ENCODE results near the gene PI4K2B. TPM values are rescaled to one million over a fixed set of nuclear protein-coding genes. Genes with fewer than 3 reads are reported as not detected.
"Not testable (repeated sequence)": the region's sequence is repeated elsewhere in the genome, so short reads cannot be mapped to it uniquely, and the experiment has no call there.

The PI4K2B gene
- total RNA-seq, 1 donor from 2014 or later = 9.8 TPM

DNA sequence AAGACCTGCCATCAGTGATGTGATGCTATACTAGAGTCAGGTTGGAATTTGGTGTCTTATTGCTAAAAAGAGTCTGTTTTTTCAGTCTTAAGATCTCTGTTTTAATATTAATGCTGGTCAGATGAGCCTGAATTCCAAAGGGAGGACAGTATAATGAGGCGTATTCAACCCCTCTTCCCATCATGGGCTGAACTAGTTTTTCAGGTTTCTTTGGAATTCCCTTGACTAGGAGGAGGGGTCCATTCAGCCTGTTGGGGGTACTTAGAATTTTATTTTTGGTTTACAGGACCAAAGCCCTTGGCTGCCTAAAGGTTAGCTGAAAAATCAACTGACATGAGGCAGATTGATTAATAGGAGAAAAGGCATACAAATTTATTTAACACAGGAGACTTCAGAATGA lies 24.1 kb upstream of the PI4K2B start:
- intact Hi-C loops (cut with DNase I) = no loop called here
- DNase-seq (ENCODE audit: low spot score in 2 of 2) = no peak
- TF ChIP-seq, protein P1, sequence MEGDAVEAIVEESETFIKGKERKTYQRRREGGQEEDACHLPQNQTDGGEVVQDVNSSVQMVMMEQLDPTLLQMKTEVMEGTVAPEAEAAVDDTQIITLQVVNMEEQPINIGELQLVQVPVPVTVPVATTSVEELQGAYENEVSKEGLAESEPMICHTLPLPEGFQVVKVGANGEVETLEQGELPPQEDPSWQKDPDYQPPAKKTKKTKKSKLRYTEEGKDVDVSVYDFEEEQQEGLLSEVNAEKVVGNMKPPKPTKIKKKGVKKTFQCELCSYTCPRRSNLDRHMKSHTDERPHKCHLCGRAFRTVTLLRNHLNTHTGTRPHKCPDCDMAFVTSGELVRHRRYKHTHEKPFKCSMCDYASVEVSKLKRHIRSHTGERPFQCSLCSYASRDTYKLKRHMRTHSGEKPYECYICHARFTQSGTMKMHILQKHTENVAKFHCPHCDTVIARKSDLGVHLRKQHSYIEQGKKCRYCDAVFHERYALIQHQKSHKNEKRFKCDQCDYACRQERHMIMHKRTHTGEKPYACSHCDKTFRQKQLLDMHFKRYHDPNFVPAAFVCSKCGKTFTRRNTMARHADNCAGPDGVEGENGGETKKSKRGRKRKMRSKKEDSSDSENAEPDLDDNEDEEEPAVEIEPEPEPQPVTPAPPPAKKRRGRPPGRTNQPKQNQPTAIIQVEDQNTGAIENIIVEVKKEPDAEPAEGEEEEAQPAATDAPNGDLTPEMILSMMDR (IDR thresholded peaks at IDR 0.05) = no peak
- peaks cover 0 to 8% of the 10 kb centered on the region in 2 donors for H3K9me3 ChIP-seq
- H3K4me3 ChIP-seq = no peak overlapping the region
- H3K27ac ChIP-seq = no peak overlapping the region
- H3K36me3 ChIP-seq = no peaks in the 10 kb centered on the region
- H3K27me3 ChIP-seq = no peaks in the 10 kb centered on the region
- no peaks in the 10 kb centered on the region for H3K4me1 ChIP-seq

GRCh38 chr4:25211721-25212120 lies 22.1 kb upstream of the PI4K2B start:
- no peak for DNase-seq (ENCODE audit: low spot score in 2 of 2)
- intact Hi-C loops (cut with DNase I) = no loop called here
- TF ChIP-seq, protein P1 (IDR thresholded peaks at IDR 0.05) = no peak

DNA sequence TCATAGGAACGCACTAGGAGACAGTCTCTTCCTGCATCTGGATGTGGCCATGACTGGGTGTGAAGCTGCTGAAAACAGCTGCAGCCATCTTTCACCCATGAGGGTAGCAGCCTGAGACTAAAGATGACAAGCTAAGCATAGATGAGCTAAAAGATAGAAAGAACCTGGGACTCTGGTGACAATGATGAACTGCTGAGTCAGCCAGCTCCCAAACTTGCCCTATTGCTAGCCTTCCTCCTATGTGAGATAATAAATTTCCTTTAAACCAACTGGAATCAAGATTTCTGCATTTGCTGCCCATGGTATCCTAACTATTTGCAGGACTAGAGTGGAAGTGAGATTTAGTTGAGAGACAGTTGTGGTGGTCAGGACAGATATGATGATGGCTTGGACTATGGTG lies 21.0 kb upstream of the PI4K2B start:
- intact Hi-C loops (cut with DNase I) = no loop called here
- TF ChIP-seq, protein P1 (IDR thresholded peaks at IDR 0.05) = no peak
- no peaks in the 10 kb centered on the region for H3K36me3 ChIP-seq

More at GRCh38 chr4:25211721-25212120, 22.1 kb upstream of the PI4K2B start:
- H3K36me3 ChIP-seq = no peaks in the 10 kb centered on the region
- peaks cover 0 to 8% of the 10 kb centered on the region in 2 donors for H3K9me3 ChIP-seq
- H3K4me3 ChIP-seq = no peak overlapping the region
- no peaks in the 10 kb centered on the region for H3K27me3 ChIP-seq
- no peak overlapping the region for H3K27ac ChIP-seq
- H3K4me1 ChIP-seq = no peaks in the 10 kb centered on the region

GRCh38 chr4:25213347-25213979 lies 20.4 kb upstream of the PI4K2B start:
- H3K27ac ChIP-seq = no peak overlapping the region
- H3K4me3 ChIP-seq = no peak overlapping the region
- no peak for DNase-seq (ENCODE audit: low spot score in 2 of 2)
- no peaks in the 10 kb centered on the region for H3K4me1 ChIP-seq
- TF ChIP-seq, protein P1 (IDR thresholded peaks at IDR 0.05) = no peak
- H3K9me3 ChIP-seq = peaks cover 0 to 8% of the 10 kb centered on the region in 2 donors
- no peaks in the 10 kb centered on the region for H3K27me3 ChIP-seq
- H3K36me3 ChIP-seq = no peaks in the 10 kb centered on the region
- intact Hi-C loops (cut with DNase I) = no loop called here

More for the DNA sequence above, 21.0 kb upstream of the PI4K2B start:
- Histone ChIP-seq H3K4me1 (no peaks in the 10 kb centered on the region), H3K4me3 (no peak overlapping the region), H3K27ac (no peak overlapping the region), H3K27me3 (no peaks in the 10 kb centered on the region), H3K9me3 (peaks cover 0 to 8% of the 10 kb centered on the region in 2 donors)
- DNase-seq (ENCODE audit: low spot score in 2 of 2) = no peak

GRCh38 chr4:25214750-25215149 lies 19.1 kb upstream of the PI4K2B start:
- H3K9me3 ChIP-seq; H3K4me3 ChIP-seq; intact Hi-C loops (cut with DNase I); H3K27ac ChIP-seq; H3K36me3 ChIP-seq; H3K27me3 ChIP-seq; DNase-seq (ENCODE audit: low spot score in 2 of 2); H3K4me1 ChIP-seq: not testable (repeated sequence)

DNA sequence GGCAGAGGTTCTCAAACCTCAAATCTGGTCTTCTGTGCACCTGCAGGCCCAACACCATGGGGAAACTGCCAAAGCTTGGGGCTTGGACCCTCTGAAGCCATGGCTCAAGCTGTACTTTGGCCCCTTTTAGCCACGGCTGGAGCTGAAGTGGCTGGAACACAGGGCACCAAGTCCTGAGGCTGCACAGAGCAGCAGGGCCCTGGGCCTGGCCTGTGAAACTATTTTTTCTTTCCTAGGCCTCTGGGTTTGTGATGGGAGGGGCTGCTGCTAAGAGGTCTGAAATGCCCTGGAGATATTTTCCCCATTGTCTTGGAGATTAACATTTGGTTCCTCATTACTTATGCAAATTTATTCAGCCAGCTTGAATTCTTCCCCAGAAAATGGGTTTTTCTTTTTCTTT lies 18.3 kb upstream of the PI4K2B start:
- peaks cover 0 to 8% of the 10 kb centered on the region in 2 donors for H3K9me3 ChIP-seq
- TF ChIP-seq, protein P1 (IDR thresholded peaks at IDR 0.05) = no peak
- H3K36me3 ChIP-seq = no peaks in the 10 kb centered on the region
- H3K27ac ChIP-seq = no peak overlapping the region
- H3K27me3 ChIP-seq = no peaks in the 10 kb centered on the region
- H3K4me1 ChIP-seq = no peaks in the 10 kb centered on the region
- H3K4me3 ChIP-seq = no peak overlapping the region
- DNase-seq (ENCODE audit: low spot score in 2 of 2) = no peak
- intact Hi-C loops (cut with DNase I) = no loop called here

All from ascending aorta (tissue), 2 donors.